MM.1S (cell line): ENCODE measurements around the gene ADD2.

Experiments used
- DNase-seq: peaks from one replicate; pipeline ENCODE4 v3.0.0-alpha.2; 2015
- H2AFZ ChIP-seq: fragments of 300-600 bp; sonication (generic); 2 replicates; pipeline ENCODE4 v1.6.0; 2016; ENCODE audit warnings: antibody characterized with exemption, low read length
- H3F3A ChIP-seq: fragments of 300-600 bp; sonication (generic); 2 replicates; pipeline ENCODE4 v1.6.1; 2016; ENCODE audit warnings: mild to moderate bottlenecking, antibody characterized with exemption, low read length, moderate library complexity, mixed read lengths; ENCODE audit not compliant: insufficient read depth
- H3K27ac ChIP-seq: fragments of 300-600 bp; sonication (generic); 2 replicates; pipeline ENCODE4 v1.5.1; 2016; ENCODE audit warnings: mild to moderate bottlenecking, low read length
- H3K27me3 ChIP-seq: fragments of 300-600 bp; sonication (generic); replicated peaks from 2 replicates; pipeline ENCODE4 v1.6.0; 2016; ENCODE audit warnings: low read length; ENCODE audit not compliant: insufficient read depth
- H3K36me3 ChIP-seq: fragments of 300-600 bp; sonication (generic); replicated peaks from 2 replicates; pipeline ENCODE4 v1.6.1; 2016; ENCODE audit warnings: mild to moderate bottlenecking, low read length, mixed read lengths; ENCODE audit not compliant: insufficient read depth
- H3K4me1 ChIP-seq: fragments of 300-600 bp; sonication (generic); 2 replicates; pipeline ENCODE4 v1.6.1; 2016; ENCODE audit warnings: low read length, mixed read lengths
- H3K4me2 ChIP-seq: fragments of 300-600 bp; sonication (generic); 2 replicates; pipeline ENCODE4 v1.6.0; 2016; ENCODE audit warnings: low read depth, low read length
- H3K4me3 ChIP-seq: fragments of 300-600 bp; sonication (generic); 2 replicates; pipeline ENCODE4 v1.5.1; 2016; ENCODE audit warnings: low read length, mixed read lengths
- H3K79me2 ChIP-seq: fragments of 300-600 bp; sonication (generic); 2 replicates; pipeline ENCODE4 v1.6.1; 2016; ENCODE audit warnings: mixed run types, low read length, mixed read lengths
- H3K9ac ChIP-seq: fragments of 300-600 bp; sonication (generic); 2 replicates; pipeline ENCODE4 v1.6.1; 2016; ENCODE audit warnings: low read length, mixed read lengths
- H3K9me2 ChIP-seq: fragments of 300-600 bp; sonication (generic); replicated peaks from 2 replicates; pipeline ENCODE4 v1.6.1; 2016; ENCODE audit warnings: mild to moderate bottlenecking, low read length, mixed read lengths; ENCODE audit not compliant: insufficient read depth
- H3K9me3 ChIP-seq: fragments of 300-600 bp; sonication (generic); replicated peaks from 2 replicates; pipeline ENCODE4 v1.6.1; 2016; ENCODE audit warnings: mild to moderate bottlenecking, low read length, mixed read lengths; ENCODE audit not compliant: insufficient read depth
- H4K20me1 ChIP-seq: fragments of 300-600 bp; sonication (generic); 2 replicates; pipeline ENCODE4 v1.6.1; 2016; ENCODE audit warnings: mild to moderate bottlenecking, low read length, moderate library complexity, mixed read lengths; ENCODE audit not compliant: insufficient read depth
- EZH2 ChIP-seq: fragments of 300-600 bp; sonication (generic); optimal IDR thresholded peaks from 2 replicates; pipeline ENCODE3; 2017; ENCODE audit warnings: low read depth, mild to moderate bottlenecking, antibody characterized with exemption, low read length, mixed read lengths
- EZH2phosphoT487 ChIP-seq: fragments of 300-600 bp; sonication (generic); IDR thresholded peaks from 2 replicates; pipeline ENCODE4 v1.6.1; 2018; ENCODE audit warnings: antibody characterized with exemption, low read length
- TF ChIP-seq, protein P1 (sequence below): fragments of 300-600 bp; sonication (generic); IDR thresholded peaks from 2 replicates; pipeline ENCODE4 v1.5.1; 2016; ENCODE audit warnings: antibody characterized with exemption, low read length, mixed read lengths

Gene ADD2

DNA sequence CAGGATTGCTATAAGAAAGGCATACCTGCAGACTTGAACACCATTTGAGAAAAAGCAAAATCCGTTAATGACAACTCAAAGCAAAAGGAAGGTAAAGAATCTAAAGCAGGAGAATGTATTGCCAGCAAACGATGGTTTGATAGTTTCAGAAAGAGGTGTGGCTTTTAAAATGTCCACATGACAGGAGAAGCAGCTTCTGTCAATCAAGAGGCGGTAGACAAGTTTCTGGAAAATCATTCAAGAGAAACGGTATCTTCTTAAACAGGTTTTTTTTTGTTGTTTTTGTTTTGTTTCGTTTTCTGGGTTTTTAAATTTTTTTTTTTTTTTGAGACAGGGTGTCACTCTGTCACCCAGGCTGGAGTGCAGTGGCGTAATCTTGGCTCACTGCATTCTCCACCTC, 38.6 kb upstream of the ADD2 start:
- no peaks in the 10 kb centered on the region for H3K9me2 ChIP-seq
- no peaks in the 10 kb centered on the region for H4K20me1 ChIP-seq
- H3K27me3 ChIP-seq, result no peaks in the 10 kb centered on the region
- no peak overlapping the region for H3K9ac ChIP-seq
- no peak overlapping the region for H3K27ac ChIP-seq
- no peaks in the 10 kb centered on the region for H3K4me1 ChIP-seq
- no peak for DNase-seq
- TF ChIP-seq EZH2 (no peak), EZH2phosphoT487 (no peak)
- TF ChIP-seq, protein P1, sequence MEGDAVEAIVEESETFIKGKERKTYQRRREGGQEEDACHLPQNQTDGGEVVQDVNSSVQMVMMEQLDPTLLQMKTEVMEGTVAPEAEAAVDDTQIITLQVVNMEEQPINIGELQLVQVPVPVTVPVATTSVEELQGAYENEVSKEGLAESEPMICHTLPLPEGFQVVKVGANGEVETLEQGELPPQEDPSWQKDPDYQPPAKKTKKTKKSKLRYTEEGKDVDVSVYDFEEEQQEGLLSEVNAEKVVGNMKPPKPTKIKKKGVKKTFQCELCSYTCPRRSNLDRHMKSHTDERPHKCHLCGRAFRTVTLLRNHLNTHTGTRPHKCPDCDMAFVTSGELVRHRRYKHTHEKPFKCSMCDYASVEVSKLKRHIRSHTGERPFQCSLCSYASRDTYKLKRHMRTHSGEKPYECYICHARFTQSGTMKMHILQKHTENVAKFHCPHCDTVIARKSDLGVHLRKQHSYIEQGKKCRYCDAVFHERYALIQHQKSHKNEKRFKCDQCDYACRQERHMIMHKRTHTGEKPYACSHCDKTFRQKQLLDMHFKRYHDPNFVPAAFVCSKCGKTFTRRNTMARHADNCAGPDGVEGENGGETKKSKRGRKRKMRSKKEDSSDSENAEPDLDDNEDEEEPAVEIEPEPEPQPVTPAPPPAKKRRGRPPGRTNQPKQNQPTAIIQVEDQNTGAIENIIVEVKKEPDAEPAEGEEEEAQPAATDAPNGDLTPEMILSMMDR, result no peak
- no peak overlapping the region for H3K4me2 ChIP-seq
- H3F3A ChIP-seq, result no peaks in the 10 kb centered on the region
- H2AFZ ChIP-seq, result no peak overlapping the region
- H3K9me3 ChIP-seq, result no peaks in the 10 kb centered on the region
- H3K4me3 ChIP-seq, result no peak overlapping the region
- no peaks in the 10 kb centered on the region for H3K36me3 ChIP-seq
- H3K79me2 ChIP-seq, result no peaks in the 10 kb centered on the region

DNA sequence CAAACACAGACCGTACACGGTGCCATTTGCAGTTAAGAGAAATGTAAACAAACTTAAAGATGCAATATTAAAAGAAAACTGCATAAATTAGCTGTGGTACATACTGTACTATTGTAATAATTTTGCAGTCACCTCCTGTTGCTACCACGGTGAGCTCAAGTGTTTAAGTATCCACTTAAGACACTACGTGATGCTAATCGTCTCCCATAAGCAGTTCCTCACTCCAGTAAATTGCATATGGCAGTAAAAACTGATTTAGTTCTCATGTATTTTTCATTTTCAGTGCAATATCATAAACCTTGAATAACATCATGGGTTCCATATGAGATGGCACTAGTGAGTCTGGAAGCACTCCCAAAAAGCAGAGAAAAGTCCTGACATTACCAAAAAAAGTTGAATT, 38.0 kb upstream of the ADD2 start:
- Histone ChIP-seq H4K20me1 (no peaks in the 10 kb centered on the region), H2AFZ (no peak overlapping the region), H3K36me3 (no peaks in the 10 kb centered on the region), H3F3A (no peaks in the 10 kb centered on the region), H3K9me3 (no peaks in the 10 kb centered on the region), H3K4me1 (no peaks in the 10 kb centered on the region), H3K27ac (no peak overlapping the region), H3K9ac (no peak overlapping the region), H3K9me2 (no peaks in the 10 kb centered on the region), H3K4me3 (no peak overlapping the region), H3K79me2 (no peaks in the 10 kb centered on the region), H3K4me2 (no peak overlapping the region), H3K27me3 (no peaks in the 10 kb centered on the region)
- TF ChIP-seq EZH2 (no peak), EZH2phosphoT487 (no peak)
- TF ChIP-seq, protein P1, result no peak
- DNase-seq, result no peak

DNA sequence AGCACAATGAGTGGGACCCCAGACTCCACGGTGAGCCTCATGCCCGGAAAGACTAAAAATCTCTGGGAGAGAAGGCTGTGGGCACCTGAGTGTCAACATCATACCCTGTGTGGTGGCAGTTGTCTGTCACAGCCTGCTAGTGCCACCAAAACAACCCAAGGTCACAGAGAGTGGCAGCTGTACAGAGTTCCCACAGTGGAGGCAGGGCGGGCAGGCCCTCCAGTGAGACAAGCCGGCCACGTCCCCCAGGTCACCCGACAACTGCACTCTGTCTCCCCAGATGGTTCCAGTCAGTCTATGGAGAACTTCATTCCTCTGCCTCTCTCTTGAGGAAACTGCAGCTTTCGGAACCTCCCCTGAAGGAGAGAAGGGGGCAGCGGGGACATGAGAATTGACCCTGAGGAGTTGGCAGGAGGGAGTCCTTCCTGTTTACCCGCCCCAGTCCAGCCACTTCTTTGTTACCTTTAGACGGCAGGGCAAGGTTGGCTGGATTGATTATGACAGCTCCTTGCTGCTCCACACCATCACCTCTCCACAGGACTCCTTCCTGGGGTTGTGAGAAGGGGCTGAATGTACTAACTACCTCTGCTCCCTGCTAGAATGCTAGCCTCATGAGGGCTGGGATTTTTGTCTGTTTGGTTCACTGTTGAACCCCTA, 33.7 kb upstream of the ADD2 start:
- Histone ChIP-seq H3K4me2 (no peak overlapping the region), H4K20me1 (no peaks in the 10 kb centered on the region), H3K27me3 (no peaks in the 10 kb centered on the region), H3K9me3 (no peaks in the 10 kb centered on the region), H3K36me3 (no peaks in the 10 kb centered on the region), H3K9me2 (no peaks in the 10 kb centered on the region), H3K27ac (no peak overlapping the region), H3K4me1 (no peaks in the 10 kb centered on the region), H3K79me2 (no peaks in the 10 kb centered on the region), H3K4me3 (no peak overlapping the region), H2AFZ (no peak overlapping the region), H3K9ac (no peak overlapping the region), H3F3A (no peaks in the 10 kb centered on the region)
- no peak for DNase-seq
- TF ChIP-seq EZH2 (no peak), EZH2phosphoT487 (no peak)
- TF ChIP-seq, protein P1, result no peak
